ENCODE measurements around the gene PRPF19.

- TF ChIP-seq CTCF (conservative IDR thresholded peaks at IDR 0.05 in 1 of 2, IDR thresholded peaks at IDR 0.05 in 1 of 2; ENCODE audit: low read depth in 1 of 2, low read length in 2 of 2) (no peak), EZH2 (IDR thresholded peaks at IDR 0.05; ENCODE audit: low read length, missing control alignments) (no peak)
Observed at GRCh38 chr11:60933416-60934123, 27.2 kb upstream of the PRPF19 start.

Measured in fibroblast of lung (primary cell).